NB4 (cell line): Measurements from ENCODE around the gene GSC2.

Source experiments
- DNase-seq: peaks from one replicate; pipeline ENCODE4 v3.0.0; 2010; ENCODE audit warnings: low read depth
- H3K4me3 ChIP-seq: one replicate; pipeline ENCODE4 v1.5.1; 2011; ENCODE audit warnings: mild to moderate bottlenecking, low read depth, low read length, moderate library complexity
- MYC ChIP-seq: IDR thresholded peaks from 2 replicates; pipeline ENCODE4 v1.6.1; 2011; ENCODE audit warnings: low read depth, low read length
- POLR2A ChIP-seq: IDR thresholded peaks from 2 replicates; pipeline ENCODE4 v1.6.1; 2011; ENCODE audit warnings: mild to moderate bottlenecking; ENCODE audit not compliant: insufficient read length; ENCODE audit errors: extremely low read depth
- TF ChIP-seq, protein P1 (sequence below): IDR thresholded peaks from 2 replicates; pipeline ENCODE4 v1.6.1; 2011; ENCODE audit warnings: low read depth, low read length
- TF ChIP-seq, protein P2 (sequence below): IDR thresholded peaks from one replicate; pipeline ENCODE4 v1.5.1; 2012; ENCODE audit warnings: low read depth, low read length

Gene GSC2

GRCh38 chr22:19150482-19151328 lies 613 bp upstream of the GSC2 start:
- TF ChIP-seq POLR2A (no peak), MYC (no peak)
- TF ChIP-seq, protein P1, sequence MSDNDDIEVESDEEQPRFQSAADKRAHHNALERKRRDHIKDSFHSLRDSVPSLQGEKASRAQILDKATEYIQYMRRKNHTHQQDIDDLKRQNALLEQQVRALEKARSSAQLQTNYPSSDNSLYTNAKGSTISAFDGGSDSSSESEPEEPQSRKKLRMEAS = no peak
- TF ChIP-seq, protein P2, sequence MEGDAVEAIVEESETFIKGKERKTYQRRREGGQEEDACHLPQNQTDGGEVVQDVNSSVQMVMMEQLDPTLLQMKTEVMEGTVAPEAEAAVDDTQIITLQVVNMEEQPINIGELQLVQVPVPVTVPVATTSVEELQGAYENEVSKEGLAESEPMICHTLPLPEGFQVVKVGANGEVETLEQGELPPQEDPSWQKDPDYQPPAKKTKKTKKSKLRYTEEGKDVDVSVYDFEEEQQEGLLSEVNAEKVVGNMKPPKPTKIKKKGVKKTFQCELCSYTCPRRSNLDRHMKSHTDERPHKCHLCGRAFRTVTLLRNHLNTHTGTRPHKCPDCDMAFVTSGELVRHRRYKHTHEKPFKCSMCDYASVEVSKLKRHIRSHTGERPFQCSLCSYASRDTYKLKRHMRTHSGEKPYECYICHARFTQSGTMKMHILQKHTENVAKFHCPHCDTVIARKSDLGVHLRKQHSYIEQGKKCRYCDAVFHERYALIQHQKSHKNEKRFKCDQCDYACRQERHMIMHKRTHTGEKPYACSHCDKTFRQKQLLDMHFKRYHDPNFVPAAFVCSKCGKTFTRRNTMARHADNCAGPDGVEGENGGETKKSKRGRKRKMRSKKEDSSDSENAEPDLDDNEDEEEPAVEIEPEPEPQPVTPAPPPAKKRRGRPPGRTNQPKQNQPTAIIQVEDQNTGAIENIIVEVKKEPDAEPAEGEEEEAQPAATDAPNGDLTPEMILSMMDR = no peak
- H3K4me3 ChIP-seq = no peak overlapping the region
- DNase-seq = no peak

DNA sequence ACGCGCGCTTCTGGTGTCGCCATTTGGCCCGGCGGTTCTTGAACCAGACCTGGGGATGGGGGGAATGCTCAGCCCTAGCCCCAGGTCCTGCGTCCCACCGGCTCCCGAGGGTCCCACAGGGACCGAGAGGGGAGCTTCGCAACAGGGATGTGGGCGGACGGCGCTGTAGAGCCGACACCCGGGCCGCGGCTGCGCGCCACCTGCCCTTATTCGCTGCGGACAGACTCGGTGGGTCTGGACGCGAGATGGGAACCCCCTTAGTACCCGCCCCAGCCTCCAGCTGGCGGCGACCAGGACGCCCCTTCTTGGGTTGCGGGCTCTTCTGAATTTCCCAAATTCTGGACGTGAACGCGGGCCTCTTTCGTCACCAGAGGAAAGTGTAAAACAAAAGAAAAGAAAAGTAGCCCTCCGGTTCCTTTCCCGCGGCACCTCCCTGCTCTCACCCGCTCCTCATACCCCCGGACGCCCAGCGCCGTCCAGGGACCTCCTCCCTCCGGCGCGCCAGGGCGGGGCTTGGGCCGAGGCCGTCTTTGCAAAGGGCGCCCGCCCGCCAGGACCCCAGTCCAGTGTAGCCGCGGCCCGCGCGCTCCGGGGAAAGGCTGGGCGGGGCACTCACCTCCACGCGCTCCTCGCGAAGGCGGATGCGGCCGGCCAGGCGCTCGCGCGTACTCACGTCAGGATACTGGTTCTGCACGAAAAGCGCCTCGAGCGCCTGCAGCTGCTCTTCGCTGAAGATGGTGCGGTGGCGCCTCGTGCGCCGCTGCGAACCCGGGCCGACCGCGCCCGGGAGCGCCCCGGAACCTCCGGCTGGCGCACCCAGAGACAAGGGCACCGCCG lies 827 bp downstream of the GSC2 start:
- TF ChIP-seq POLR2A = no peak
- TF ChIP-seq, protein P1 = no peak
- no peak for TF ChIP-seq MYC
- TF ChIP-seq, protein P2 = no peak
- no peak overlapping the region for H3K4me3 ChIP-seq
- DNase-seq = no peak

DNA sequence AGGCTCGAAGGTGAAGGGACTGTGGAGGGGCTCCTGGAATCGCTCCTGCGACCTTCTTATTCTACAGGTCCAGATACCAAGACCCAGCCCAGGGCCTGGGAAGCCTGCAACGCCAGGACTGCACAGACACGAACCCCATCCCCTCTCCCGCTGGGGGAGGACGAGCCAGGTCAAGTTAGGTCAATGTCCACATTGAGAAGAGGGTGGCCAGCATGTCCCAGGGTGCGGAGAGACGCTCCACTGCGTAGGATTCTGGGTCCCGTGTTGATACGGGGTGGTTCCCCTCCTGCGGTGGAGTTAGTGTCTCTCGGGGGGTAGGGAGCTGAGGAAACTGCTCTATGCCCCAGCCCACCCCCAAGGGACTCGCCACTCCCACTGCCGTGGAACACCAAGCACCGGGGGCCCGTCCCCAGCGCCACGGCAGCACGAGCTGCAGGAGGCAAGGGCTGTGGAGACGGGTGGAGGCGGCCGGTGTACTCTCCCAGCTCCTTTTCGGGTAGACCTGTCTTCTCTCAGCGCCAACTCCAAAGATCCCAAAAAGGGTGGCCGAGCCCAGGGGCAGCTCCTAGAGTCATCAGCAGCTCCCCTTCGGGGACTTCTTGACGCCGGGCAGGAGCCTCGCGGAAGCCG lies 1.6 kb downstream of the GSC2 start:
- TF ChIP-seq, protein P1 = no peak
- TF ChIP-seq, protein P2 = no peak
- TF ChIP-seq MYC = no peak
- no peak overlapping the region for H3K4me3 ChIP-seq
- DNase-seq = no peak

DNA sequence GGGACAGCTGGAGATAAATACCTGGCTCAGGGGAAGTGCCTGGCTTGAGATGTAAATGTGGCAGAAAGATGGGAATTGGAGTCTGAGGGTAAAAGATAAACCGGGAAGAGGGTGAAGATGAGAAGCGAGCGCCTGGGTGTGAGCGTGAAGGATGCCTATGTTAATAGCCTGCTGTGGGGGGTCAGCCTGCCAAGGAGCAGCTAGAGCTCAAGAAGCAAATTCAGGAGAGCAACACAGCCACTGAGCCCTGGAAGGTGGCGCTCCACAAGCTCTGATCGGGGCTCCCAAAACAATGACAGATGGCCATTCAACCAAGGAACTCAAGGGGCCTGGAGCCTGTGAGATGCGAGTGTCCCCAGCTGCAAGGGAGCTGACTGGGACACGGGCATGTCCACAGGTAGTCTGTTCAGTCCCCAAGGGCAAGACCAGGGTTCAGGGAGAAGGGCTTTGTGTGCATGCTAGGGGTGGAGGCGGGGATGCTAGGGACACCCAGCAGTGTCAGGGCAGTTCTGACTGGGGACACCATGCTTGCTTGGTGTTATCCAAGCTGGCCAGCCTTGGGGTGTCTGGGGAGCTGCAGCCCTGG lies 2.8 kb downstream of the GSC2 start:
- TF ChIP-seq, protein P2 = no peak
- TF ChIP-seq, protein P1 = no peak
- TF ChIP-seq POLR2A = no peak
- TF ChIP-seq MYC = no peak
- H3K4me3 ChIP-seq = no peak overlapping the region
- DNase-seq = no peak

- no peak for DNase-seq
- TF ChIP-seq, protein P1 = no peak
- TF ChIP-seq, protein P2 = no peak
- no peak for TF ChIP-seq POLR2A
- TF ChIP-seq MYC = no peak
- H3K4me3 ChIP-seq = no peak overlapping the region
Measured at GRCh38 chr22:19146215-19146968, 3.7 kb downstream of the GSC2 start.
